ENCODE measurements around the gene TRIO. TPM values are rescaled to one million over a fixed set of nuclear protein-coding genes. Genes with fewer than 3 reads are reported as not detected.

TRIO gene
- total and polyA plus RNA-seq, 11 donors = 35.2 to 99.1 (median 58.4) TPM

DNA sequence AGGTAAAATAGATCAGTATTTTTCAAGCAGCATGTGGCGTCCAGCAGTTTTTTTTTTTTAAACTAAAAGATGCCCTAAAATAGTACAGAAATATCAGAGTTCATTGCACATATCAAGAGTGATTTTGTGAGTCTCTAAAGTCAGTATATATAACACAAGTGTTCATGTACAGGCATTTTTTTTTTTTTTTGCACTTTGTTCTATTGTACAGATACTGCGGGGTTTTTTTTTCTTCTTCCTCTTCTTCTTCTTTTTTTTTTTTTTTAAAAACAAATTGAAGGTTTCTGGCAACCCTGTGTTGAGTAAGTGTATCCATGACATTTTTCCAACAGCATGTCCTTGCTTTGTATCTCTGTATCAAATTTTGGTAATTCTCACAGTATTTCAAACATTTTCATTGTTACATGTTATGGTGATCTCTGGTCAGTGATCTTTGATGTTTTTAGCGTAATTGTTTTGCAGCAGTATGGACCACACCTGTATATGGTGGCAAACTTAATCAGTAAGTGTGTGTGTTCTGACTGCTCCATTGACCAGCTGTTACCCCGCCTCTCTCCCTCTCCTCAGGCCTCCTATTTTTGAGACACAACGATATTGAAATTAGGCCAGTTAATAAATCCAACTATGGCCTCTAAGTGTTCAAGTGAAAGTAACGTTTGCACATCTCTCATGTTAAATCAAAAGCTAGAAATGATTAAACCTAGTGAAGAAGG lies 76.8 kb downstream of the TRIO start:
- peaks cover 5 to 85% (median 71%) of the 10 kb centered on the region in 12 donors for H3K4me1 ChIP-seq
- no peaks in the 10 kb centered on the region for H3K9me3 ChIP-seq
- H3K4me3 ChIP-seq = no peak overlapping the region
- WGBS, 4 donors = 56 to 61% (median 58%) methylated on average over 6 of the region's 6 CpGs
- H3K27ac ChIP-seq = peak overlapping the region in 5 of 12 donors; percentile 11 to 76 (median 29)
- DNase-seq = no peak
- intact Hi-C loops (cut with DNase I) = loop anchor here in 1 of 10 donors (5.0 kb wide), 1 partner anchor 37 kb away; no protein-coding TSS in a partner anchor
- ATAC-seq = peak in 1 of 4 donors; percentile 19
- no peaks in the 10 kb centered on the region for H3K27me3 ChIP-seq
- no peaks in the 10 kb centered on the region for H3K36me3 ChIP-seq
- TF ChIP-seq POLR2A (IDR thresholded peaks at IDR 0.05) = no peak
- TF ChIP-seq, protein P1, sequence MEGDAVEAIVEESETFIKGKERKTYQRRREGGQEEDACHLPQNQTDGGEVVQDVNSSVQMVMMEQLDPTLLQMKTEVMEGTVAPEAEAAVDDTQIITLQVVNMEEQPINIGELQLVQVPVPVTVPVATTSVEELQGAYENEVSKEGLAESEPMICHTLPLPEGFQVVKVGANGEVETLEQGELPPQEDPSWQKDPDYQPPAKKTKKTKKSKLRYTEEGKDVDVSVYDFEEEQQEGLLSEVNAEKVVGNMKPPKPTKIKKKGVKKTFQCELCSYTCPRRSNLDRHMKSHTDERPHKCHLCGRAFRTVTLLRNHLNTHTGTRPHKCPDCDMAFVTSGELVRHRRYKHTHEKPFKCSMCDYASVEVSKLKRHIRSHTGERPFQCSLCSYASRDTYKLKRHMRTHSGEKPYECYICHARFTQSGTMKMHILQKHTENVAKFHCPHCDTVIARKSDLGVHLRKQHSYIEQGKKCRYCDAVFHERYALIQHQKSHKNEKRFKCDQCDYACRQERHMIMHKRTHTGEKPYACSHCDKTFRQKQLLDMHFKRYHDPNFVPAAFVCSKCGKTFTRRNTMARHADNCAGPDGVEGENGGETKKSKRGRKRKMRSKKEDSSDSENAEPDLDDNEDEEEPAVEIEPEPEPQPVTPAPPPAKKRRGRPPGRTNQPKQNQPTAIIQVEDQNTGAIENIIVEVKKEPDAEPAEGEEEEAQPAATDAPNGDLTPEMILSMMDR (IDR thresholded peaks at IDR 0.05) = no peak

DNA sequence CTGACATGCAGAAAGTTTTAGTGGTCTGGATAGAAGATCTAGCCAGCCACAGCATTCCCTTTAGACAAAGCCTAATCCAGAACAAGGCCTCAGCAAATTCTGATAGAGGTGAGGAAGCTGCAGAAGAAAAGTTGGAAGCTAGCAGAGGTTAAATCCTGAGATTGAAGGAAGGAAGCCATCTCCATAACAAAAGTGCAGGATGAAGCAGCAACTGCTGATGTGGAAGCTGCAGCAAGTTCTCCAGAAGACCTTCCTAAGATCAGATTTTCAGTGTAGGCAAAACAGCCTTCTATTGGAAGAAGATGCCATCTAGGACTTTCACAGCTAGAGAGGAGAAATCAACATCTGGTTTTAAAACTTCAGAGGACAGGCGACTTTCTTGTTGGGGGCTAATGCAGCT lies 77.5 kb downstream of the TRIO start:
- ATAC-seq (no peak), DNase-seq (no peak)
- TF ChIP-seq, protein P1 (IDR thresholded peaks at IDR 0.05) = no peak
- TF ChIP-seq POLR2A (IDR thresholded peaks at IDR 0.05) = no peak
- H3K27ac ChIP-seq = peak overlapping the region in 5 of 12 donors; percentile 9 to 30 (median 28)
- intact Hi-C loops (cut with DNase I) = loop anchor here in 1 of 10 donors (5.0 kb wide), 1 partner anchor 37 kb away; no protein-coding TSS in a partner anchor
- H3K9me3 ChIP-seq = no peaks in the 10 kb centered on the region
- no peaks in the 10 kb centered on the region for H3K27me3 ChIP-seq
- no peaks in the 10 kb centered on the region for H3K36me3 ChIP-seq
- H3K4me3 ChIP-seq = no peak overlapping the region
- H3K4me1 ChIP-seq = peaks cover 5 to 89% (median 73%) of the 10 kb centered on the region in 12 donors
- WGBS, 4 donors = 92 to 98% (median 94%) methylated on average over 1 of the region's 1 CpG

DNA sequence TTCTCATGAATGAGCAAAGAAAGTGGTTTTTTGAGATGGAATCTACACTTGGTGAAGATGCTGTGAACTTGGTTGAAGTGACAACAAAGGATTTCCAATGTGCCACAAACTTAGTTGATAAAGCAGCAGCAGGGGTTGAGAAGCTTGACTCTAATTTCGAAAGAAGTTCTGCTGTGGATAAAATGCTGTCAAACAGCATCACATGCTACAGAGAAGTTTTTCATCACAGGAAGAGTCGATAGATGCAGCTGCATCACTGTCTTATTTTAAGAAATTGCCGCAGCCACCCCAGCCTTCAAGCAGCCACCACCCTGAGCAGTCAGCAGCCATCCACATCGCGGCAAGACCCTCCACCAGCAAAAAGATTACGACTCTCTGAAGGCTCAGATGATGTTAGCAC lies 78.6 kb downstream of the TRIO start:
- Histone ChIP-seq H3K36me3 (no peaks in the 10 kb centered on the region), H3K4me3 (no peak overlapping the region), H3K27me3 (no peaks in the 10 kb centered on the region), H3K9me3 (no peaks in the 10 kb centered on the region), H3K4me1 (peaks cover 5 to 89% (median 69%) of the 10 kb centered on the region in 12 donors), H3K27ac (no peak overlapping the region)
- DNase-seq = no peak
- WGBS, 4 donors = 76 to 92% (median 87%) methylated on average over 6 of the region's 6 CpGs
- no peak for TF ChIP-seq POLR2A (IDR thresholded peaks at IDR 0.05)
- TF ChIP-seq, protein P1 (IDR thresholded peaks at IDR 0.05) = no peak
- no peak for ATAC-seq
- intact Hi-C loops (cut with DNase I) = loop anchor here in 1 of 10 donors (5.0 kb wide), 1 partner anchor 36 kb away; no protein-coding TSS in a partner anchor

DNA sequence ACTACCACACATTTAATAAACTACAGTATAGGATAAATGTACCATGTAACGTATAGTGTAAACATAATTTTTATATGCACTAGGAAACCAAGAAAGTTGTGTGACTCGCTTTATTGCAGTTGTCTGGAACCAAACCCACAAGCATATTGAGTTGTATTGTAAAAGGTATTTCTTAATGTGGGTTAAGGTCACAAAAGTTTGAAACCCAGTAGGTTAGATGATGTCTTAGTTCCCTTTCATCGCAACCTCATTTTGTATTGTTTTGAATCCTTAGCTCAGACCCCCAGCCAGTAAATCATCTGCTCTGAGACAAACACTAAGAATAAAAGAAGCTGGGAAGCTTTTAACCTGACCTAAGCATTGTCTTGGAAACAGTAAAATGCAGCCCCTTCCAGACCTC lies 79.1 kb downstream of the TRIO start:
- TF ChIP-seq, protein P1 (IDR thresholded peaks at IDR 0.05) = no peak
- no peak for TF ChIP-seq POLR2A (IDR thresholded peaks at IDR 0.05)
- Histone ChIP-seq H3K27ac (no peak overlapping the region), H3K36me3 (no peaks in the 10 kb centered on the region), H3K27me3 (no peaks in the 10 kb centered on the region), H3K4me1 (peaks cover 5 to 89% (median 68%) of the 10 kb centered on the region in 12 donors), H3K4me3 (no peak overlapping the region), H3K9me3 (no peaks in the 10 kb centered on the region)
- intact Hi-C loops (cut with DNase I) = loop anchor here in 1 of 10 donors (5.0 kb wide), 1 partner anchor 35 kb away; no protein-coding TSS in a partner anchor
- DNase-seq (no peak), ATAC-seq (no peak)
- 79 to 98% (median 91%) methylated on average over 3 of the region's 3 CpGs for WGBS, 4 donors
